Measurements from ENCODE around the gene OSBP2.
"Not testable (repeated sequence)": the region's sequence is repeated elsewhere in the genome, so short reads cannot be mapped to it uniquely, and the experiment has no call there.

OSBP2 gene

DNA sequence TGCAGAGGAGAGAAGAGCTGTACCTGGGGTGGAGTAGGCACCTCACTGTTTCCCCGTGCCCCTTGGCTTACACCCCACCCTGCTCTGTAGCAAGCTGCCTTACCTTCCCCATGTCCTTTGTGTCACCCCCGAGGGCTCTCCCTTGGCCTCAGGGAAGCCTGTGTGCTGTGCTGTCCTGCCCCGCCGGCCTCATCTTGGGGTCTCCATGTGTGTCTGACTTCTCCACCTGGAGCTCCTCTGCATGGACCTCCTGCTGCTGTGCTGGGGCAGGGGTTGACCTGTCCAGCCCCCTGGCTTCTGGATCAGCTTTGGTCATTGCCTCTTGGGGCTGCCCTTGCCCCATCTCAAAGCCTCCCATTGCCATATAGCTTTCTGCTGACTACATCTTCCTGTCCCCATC is 59.8 kb downstream of the OSBP2 start:
- DNase-seq (ENCODE audit: insufficient read length, low spot score) (no peak), FAIRE-seq (no peak)

DNA sequence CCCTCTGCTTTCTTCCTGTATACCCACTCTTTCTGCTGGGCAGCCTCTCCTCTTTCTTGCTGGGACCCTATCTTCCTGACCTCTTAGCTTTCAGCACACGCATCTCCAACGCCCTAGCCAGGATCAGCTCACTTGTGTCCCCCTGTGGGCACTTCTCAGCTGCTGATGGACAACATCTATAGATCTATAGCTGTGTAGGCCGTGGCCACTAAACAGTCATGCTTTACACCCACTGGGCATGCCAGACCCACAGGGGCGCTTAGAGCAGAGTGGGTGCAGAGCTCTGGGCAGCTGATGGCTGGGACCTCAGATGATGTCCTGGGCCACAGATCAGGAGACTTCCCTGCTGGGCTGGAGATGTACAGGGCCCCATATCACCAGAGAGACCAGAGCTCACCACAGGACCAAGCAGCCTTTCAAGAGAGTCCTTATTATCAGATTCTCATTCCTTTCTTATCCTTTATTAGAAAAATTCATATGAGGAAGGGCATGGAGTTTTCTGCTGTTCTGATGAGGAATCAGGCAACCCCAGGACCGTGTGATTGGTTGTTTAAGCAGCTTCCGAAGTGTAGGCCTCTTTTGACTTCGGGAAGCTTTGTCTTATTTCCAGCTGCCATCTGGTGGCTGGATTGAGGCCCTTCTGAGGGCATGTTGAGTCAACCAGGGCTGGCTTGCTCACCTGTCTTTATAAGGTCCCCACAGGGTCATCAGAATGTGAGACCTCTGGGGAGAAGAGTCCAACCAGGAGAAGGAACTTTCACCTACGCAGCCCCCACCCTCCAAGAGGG is 60.5 kb downstream of the OSBP2 start:
- peak; percentile 83 for FAIRE-seq
- DNase-seq (ENCODE audit: insufficient read length, low spot score): peak; percentile 67

DNA sequence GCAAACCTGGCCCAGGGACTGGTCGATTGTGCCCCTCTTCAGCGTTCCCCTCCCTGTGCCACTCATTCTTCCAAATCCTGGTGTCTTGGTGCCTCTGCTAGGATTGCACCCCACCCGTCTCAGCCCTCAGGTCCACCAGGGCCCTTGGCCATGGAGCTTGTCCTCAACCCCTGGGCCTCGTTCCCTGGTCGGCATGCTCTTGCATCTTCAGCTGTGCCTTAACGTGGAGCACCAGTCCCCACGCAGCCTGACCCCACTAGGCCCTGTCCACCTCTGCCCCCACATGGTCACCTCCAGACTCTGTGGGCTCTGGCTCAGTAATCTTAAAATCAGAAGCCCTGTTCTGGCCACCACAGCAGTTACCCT is 61.1 kb downstream of the OSBP2 start:
- FAIRE-seq: no peak
- DNase-seq (ENCODE audit: insufficient read length, low spot score): no peak

DNA sequence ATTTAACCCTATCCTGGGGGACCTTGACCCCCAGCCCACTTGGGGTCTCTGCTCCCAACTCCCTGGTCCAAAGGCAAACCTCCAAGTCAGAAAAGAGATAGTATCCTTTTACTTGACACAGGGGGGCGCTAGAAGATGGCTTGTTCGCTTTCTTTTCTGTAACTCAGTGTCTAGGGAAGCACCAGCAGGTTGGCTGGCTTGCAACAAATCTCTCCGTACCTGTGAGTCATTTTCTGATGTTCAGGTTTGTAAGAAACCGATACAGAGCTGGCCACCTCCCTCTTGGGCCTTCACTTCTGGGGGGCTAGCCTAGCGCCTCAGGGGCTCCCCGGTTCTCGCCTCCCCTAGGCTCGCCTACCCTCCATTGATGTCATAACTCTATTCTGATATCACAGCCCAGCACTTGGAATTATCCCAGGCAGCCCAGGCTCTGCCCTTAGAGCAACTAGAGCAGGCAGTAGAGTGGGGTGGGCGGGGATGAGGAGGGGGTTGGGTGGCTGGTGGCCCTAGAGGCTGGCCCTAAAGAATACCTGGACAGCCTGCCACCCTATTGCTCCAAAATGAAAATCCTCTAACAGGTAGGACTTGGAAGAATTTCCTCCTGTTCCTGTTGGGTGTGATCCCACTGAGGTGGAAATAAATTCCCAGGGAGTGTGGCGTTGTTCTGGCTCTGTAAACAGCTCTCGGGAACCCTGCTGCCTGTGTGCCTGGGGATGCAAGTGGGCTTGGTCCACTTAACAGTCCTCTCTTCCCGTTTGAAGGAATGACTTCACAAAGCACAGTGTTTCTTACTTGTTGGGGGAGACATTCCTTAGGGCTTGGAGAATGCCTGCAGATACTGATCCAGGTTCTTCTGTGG is 69.4 kb downstream of the OSBP2 start:
- DNase-seq (ENCODE audit: insufficient read length, low spot score): peak; percentile 36
- peak; percentile 54 for FAIRE-seq

DNA sequence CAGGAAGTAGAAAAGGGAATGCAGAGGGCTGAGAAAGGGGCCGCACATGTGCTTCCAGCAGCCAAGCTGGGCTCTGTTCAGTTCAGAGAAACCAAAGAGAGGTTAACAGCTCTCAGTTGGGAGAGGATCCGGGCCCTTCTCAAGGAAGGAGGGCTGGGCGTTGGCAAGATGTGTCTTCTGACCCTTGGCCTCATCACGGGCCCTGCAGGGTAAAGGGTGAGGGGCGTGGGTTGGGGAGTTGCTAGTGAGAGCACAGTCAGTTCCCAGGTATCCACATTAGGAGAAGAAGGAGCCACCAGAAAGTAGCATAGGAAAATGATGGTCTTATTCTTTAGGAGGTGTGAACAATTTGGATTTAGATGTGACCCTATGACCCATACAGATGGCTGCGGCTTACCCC is 73.0 kb downstream of the OSBP2 start:
- FAIRE-seq: no peak
- no peak for DNase-seq (ENCODE audit: insufficient read length, low spot score)

DNA sequence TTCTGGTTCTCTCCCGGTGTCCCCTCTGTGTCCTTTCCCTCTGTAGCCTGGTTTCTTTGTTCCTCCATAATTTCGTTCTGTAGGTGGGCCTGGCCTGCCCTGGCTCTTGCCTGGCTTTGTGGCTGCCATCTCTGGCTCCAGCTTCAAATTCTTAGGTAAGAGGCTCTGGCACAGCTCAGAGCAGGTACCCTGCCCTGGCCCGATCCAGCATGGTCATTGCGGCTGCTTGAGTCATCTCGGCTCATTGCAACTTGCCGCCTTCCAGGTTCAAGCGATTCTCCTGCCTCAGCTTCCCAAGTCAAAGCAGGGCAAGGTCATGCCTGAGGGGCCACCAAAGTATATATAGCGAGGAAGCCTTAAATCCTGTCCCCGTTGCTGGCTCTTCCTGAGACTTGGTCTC is 76.0 kb downstream of the OSBP2 start:
- DNase-seq (ENCODE audit: insufficient read length, low spot score): no peak
- no peak for FAIRE-seq

DNA sequence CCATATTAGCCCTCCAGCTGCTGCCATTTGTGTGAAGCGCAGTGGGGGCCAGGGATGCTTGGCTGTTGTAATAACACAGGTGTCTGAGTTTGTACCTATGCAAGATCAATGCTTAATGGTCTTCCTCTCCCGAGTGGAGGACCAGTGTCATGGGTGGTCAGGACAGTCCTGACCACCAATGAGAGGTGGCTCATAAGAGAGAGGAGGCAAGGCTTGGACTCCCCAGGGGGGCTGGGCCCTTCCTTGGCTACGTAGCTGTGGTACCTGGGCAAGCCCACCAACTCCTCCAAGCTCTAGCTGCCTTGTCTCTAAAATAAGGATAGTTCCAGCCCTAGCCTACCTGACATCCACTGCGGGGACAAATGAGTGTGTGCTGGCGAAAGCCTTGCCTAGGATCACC is 79.2 kb downstream of the OSBP2 start:
- no peak for FAIRE-seq
- DNase-seq (ENCODE audit: insufficient read length, low spot score): no peak

DNA sequence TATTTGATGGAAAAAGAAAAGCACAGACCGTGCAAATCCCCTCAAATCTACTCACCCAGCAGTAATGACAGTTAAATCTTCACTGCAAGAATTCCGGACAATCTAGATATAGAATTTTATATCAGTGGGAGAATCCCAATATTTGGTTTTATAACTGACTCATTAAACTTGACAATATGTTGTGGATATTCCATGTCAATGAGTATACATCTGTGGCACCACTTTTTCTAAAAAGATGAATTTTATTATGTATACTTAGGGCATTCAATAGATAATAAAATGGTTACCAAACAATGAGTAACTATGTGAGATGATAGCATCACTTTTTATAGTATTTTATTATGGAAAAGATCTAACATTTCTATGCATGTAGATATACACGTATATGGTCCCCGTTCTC is 79.9 kb downstream of the OSBP2 start:
- no peak for FAIRE-seq
- DNase-seq (ENCODE audit: insufficient read length, low spot score): no peak

DNA sequence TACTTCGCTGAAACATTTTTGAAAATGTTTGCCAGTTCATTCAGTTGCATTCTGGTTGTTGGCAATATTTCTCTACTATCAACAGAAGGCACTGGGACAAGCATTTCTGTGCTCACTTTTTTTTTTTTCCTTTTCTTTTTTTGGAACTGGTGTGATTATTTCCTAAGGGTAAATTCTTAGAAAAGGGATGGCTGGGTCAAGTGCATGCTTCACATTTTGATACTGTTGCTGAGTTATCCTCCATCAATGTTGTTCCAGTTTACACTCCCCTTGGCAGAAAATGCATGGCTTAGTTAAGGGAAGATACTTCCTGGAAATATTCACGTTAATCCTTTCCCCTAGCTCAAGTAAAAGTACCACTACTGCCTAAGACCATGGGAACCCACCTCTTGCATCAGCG is 81.8 kb downstream of the OSBP2 start:
- FAIRE-seq (no peak), DNase-seq (ENCODE audit: insufficient read length, low spot score) (no peak)

DNA sequence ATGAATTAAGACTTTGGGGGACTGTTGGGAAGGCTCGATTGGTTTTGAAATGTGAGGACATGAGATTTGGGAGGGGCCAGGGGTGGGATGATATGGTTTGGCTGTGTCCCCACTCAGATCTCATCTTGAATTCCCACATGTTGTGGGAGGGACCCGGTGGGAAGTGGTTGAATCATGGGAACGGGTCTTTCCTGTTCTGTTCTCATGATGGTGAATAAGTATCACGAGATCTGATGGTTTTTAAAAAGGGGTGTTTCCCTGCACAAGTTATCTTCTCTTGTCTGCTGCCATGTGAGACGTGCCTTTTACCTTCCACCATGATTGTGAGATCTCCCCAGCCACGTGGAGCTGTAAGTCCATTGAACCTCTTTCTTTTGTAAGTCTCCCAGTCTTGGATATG is 82.5 kb downstream of the OSBP2 start:
- FAIRE-seq; DNase-seq (ENCODE audit: insufficient read length, low spot score): not testable (repeated sequence)

DNA sequence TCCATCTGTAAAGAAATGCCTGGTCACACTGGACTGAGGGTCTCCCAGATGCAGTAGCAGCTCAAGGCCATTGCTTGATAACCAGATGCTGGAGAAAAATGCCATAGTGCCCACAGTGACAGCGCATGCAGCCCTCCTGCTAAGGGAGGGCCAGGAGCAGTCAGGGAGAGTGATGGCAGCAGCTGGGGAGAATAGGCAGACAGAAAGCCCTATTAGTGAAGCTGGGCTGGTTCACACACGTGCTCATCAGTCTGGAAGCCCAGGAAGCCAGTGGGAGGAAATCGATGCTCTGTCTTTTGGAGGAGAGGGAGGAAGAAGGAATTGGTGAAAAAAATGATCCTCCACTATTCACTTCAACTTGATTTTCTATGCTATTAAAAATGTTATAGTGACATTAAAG is 82.9 kb downstream of the OSBP2 start:
- DNase-seq (ENCODE audit: insufficient read length, low spot score): no peak
- FAIRE-seq: no peak

DNA sequence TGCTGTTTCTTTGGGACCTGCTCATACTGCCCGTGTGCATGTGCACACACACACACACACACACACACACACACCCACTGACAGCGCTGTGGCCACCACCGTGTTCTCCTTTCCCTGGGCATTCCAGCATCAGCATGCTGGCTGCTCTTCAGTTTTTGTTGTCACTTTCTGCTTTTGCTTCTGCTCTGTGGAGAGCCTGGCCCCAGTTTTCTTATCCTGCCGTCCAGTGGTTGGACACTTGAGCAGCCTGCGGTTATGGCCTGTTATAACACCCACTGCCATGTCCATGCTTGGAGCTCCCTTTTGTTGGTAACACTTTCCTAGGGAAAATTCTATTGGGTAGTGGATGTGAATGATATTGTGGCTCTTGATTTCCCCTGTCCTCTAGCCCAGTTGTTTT is 83.6 kb downstream of the OSBP2 start:
- DNase-seq (ENCODE audit: insufficient read length, low spot score) (no peak), FAIRE-seq (no peak)

DNA sequence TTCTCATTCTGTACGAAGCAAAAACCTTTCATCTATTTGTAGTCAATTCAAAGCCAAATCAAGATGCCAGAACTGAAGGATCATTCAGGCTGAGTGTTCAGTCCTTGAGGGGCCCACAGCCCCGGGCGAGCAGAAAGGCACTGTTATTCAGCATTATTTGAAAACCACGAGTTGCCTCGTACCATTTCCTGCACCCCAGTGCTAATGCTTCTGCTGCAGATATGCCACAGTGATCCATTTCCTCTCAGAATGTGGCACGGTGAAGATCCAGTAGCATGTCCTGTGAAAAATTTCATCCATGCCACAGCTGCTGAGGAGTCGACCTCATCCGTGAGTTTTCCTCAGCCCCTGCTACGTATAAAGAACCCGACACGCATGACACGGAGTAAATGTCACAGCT is 85.4 kb downstream of the OSBP2 start:
- FAIRE-seq: no peak
- no peak for DNase-seq (ENCODE audit: insufficient read length, low spot score)

DNA sequence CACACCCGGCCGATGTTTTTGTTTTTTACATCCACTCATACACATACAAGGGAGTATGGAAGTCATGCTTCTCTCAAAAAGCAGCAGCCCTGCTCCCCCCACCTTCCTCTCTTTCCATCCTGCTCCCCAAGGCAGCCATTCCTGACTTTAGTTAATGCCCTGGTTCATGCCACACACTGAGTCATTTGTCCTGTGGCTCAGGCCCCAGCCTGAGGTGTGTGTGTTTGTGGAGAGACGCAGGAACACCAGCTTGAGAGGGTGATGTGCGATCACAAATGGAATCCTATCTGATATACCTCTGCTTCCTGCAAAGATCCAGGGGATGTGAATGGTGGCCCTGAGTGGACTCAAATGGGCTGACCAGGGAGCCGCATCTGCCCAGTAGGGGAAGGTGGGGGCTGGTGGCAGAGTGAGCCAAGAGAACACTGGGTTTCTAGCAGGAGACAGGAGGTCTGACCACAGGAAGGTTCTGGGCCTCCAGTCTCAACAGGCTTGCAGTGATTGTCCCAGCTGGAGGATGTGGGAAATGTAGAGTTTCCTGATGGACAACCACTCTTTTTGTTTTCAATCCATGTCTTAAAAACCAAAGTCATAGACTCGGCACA is 86.7 kb downstream of the OSBP2 start:
- DNase-seq (ENCODE audit: insufficient read length, low spot score) (no peak), FAIRE-seq (no peak)

DNA sequence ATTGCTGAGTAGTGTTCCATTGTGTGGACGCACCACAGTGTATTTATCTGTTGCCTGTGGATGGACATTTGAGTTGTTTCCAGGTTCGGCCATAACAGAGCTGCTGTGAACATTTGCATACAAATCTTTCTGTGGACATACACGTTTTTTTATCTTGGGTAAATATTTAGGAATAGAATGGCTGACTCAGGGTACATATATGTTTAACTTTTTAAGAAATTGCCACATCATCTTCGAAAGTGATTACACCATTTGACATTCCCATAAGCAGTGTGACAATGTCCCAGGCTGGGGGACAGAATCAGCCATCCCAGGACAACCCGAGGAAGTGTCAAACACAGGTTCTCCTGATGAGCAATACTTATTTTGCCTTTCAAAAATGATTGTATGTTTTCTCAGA is 87.9 kb downstream of the OSBP2 start:
- FAIRE-seq: no peak
- no peak for DNase-seq (ENCODE audit: insufficient read length, low spot score)

DNA sequence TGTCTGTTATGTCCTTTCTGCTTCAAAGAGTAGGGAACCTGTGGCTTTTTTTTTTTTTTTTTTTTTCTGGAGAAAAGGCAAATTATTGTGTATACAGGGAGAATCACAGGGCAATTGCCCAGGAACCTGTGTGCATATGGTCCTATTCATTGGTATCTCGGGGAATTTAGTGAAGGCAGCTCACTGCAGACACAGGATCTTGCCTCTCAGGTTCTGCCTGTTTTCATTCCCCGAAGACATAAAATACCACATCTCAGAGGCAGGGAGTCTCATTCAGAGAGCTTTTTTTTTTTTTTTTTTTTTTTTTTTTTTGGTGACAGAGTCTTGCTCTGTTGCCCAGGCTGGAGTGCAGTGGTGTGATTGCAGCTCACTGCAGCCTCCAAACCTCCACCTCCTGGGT is 88.3 kb downstream of the OSBP2 start:
- DNase-seq (ENCODE audit: insufficient read length, low spot score) (no peak), FAIRE-seq (no peak)

DNA sequence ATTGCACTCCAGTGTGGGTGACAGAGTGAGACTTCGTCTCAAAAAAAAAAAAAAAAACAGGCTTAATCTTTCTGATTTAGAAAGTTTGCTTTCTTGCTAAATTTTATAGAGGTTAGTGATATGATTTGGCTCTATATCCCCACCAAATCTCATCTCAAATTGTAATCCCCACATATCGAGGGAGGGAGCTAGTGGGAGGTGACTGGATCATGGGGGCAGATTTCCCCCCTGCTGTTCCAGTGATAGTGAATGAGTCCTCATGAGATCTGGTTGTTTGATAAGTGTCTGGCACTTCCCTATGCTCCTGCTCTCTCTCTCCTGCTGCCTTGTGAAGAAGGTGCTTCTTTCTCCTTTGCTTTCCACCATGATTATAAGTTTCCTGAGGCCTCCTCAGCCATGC is 90.9 kb downstream of the OSBP2 start:
- no peak for DNase-seq (ENCODE audit: insufficient read length, low spot score)
- no peak for FAIRE-seq

DNA sequence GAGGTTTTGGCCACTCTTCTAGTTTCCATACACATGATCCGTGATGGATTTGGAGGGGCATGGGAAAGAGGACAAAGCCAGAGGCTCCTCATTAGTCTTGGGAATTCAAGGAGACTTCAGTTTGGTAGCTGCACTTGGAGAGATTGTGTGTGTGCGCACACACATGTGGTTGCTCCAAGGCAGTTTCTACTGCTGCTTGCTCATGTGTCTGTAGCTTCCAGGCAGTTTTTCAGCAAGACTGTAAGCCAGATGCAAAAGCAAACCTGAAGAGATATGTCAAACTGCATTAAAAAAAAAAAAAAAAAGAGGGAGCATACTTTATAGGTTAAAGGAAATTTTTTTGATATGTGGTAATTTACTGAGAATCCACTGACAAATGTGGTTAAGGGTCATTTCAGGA is 95.7 kb downstream of the OSBP2 start:
- DNase-seq (ENCODE audit: insufficient read length, low spot score) (no peak), FAIRE-seq (no peak)

DNA sequence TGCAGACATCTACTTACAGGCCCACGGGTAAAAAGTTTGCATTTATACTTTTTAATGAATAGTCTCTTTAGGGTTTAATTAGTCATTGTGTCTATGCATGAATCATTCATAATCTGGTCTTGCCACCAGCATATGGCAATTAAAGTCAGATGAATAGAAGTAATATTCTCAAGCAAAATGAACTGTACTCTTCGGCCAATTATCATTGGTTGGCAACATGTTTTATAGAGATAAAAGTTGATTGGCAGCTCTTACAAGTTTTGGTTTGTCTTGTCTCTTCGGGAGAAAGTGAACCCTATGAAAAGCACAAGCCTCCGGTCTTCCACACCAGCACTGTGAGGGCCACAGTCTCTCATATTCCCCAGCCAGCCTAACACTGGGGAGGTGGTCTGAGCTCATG is 97.8 kb downstream of the OSBP2 start:
- DNase-seq (ENCODE audit: insufficient read length, low spot score) (no peak), FAIRE-seq (no peak)

DNA sequence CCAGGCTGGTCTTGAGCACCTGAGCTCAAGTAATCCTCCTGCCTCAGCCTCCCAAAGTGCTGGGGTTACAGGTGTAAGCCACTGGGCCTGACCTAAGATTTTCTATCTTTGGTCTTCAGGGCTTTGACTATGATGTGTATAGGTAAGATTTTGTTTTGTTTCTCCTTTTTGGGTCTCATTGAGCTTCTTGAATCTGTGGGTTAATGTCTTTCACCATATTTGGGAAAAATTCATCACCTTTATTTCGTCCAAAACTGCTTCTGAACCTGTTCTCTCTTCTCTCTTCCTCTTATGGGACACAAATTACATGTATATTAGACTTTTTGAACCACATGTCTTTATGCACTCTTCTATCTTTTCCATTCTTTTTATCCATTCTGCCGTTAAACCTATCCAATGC is 100.4 kb downstream of the OSBP2 start:
- FAIRE-seq (no peak), DNase-seq (ENCODE audit: insufficient read length, low spot score) (no peak)

DNA sequence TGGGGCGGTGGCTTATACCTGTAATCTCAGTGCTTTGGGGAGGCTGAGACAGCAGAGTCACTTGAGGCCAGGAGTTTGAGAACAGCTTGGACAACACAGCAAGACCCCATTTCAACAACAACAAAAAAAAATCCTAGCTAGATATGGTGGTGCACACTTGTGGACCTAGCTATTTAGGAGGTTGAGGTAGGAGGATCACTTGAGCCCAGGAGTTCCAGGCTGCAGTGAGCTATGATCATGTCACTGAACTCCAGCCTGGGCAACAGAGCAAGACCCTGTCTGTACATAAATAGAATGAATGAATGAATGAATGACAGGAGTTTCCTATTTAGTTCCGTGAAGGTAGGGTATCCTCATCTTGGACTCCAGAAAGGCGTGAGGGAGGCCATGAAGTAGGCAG is 107.0 kb downstream of the OSBP2 start:
- DNase-seq (ENCODE audit: insufficient read length, low spot score): no peak
- FAIRE-seq: no peak

Measured in GM19239 (cell line).